HuH-7 (cell line): ENCODE results near the gene AKT2.

Source experiments
- DNase-seq: peaks from one replicate; pipeline ENCODE4 v3.0.0; 2011; ENCODE audit warnings: low spot score

The AKT2 gene

DNA sequence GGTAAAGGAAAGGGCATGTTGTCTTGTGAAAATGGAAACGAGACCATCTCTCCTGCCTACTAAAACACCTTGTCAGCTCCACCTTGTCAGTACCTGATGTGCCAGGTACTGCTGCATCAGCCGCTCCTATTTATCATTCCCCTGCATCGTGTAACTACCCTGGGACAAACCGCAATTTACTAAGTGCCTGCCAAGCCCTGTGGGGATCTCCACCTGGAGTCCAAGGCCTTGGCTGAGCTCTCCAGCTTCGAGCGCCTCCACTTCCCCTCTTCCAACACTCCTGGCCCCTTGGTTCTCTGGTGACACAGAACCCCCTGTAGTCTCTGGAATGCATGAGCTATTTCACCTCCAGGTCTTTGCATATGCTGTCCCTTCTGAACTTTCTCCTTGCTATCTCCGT is 32.8 kb downstream of the AKT2 start:
- no peak for DNase-seq

DNA sequence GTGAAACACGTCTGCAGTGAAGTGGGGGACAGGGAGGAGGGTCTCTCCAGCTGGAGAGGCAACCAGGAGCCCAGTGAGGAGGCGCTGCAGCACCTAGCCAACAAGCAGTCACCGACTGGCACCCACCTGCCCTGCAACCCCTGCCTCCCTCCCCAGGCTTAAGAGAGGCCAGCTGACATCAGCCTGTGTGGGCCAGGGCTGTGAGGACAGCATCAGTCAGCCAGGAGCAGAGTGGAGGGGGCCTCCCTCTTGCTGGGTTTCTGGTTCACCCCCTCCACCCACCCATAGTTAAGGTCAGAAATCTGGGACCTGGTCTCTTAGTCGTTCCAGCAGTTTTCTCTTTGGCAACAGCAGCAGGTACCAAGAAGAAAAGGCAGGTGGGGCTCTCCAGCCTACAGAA is 33.2 kb downstream of the AKT2 start:
- DNase-seq = no peak

DNA sequence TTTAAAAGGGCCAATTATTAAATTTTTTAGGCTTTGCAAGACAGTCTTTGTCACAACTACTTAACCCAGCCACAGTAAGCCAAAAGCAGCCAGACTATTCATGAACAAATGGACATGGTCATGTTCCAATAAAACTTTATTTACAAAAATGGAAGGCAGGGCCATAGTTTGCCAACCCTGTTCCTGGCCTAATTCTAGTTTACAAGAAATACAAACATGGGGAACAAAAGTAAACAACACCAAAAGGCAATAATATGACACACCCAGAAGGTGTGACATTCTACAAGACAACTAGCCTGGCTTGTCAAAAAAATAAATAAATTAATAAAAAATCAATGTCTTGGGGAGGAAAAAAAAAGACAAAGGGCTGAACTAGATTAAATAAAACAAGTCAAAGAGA is 33.9 kb downstream of the AKT2 start:
- DNase-seq = no peak

DNA sequence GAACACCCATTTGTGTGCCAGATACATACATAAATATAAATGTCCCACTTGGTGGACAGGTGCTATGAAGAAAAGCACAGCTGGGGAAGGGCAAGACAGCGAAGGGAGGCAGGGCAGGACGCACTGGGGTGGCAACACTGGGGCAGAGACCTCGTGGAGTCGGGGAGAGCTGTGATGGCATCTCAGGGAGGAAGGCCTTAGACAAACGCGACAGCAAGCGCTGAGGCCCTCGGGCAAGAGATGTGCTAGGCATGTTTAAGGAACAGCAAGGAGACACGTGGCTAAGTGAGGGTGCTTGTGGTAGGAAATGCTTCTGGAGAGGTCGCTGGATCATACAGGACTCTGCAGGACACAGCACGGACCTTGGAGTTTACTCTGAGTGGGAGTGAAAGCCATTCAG is 35.4 kb downstream of the AKT2 start:
- DNase-seq = no peak

DNA sequence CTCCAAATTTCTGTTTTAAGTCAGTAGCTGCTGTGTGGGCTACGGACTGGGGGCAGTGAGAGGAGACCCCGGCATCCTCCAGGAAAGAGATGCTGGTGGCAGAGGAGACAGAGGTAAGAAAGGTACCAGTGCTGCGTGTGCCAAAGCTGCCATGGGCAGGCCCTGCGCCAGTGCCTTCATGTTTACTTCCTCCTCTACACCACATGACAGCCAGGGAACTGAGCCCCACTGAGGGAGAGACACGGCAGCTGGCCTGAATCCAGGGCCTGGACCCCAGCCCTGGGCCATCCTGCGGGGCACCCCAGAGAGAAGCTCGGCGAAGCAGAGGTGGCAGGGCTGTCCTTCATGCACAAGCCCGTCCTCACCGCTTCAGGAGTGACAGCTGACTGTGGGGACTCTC is 35.9 kb downstream of the AKT2 start:
- no peak for DNase-seq

DNA sequence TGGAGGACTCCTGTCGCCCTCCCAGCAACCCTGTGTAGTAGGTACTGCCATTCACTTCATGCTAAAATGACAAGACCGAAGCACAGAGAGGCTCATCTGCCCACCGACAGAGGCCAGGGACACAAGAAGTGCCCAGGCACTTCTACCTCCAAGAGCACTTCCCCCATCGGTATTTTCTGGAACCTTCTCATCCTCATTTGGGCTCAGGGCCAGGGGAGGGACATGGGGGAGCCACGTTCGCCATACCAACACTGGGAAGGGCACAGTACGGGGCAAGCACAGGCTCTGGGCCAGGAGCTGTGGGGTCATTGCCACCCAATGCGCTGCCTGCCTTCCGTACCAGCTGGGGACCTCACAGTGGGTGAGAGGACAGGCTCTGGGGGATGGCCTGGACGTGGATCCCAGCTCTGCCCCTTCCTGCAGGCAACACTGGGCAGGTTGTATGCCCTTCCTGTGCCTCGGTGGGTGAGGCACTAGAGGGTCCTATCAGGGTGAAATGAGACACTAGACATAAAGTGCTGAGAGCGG is 37.3 kb downstream of the AKT2 start:
- DNase-seq = no peak

DNA sequence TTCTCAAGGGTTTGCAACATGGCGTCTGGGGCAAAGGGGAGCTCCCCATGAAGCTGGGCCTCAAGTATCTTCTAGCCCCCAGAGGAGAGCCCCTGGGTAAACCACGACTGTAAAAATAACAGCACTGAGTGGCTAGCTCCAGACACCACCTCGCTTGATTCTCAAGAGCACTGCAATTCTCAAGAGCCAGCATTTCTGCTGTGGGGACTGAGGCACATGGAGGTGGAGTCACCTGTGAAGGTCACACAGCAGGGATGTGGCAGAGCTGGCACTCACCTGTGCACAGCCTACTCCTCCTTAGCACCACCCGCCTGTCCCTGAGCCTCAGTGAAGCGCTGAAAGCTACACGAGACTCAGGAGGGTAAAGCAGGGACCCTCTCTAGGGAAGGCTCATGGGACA is 38.0 kb downstream of the AKT2 start:
- DNase-seq = no peak

DNA sequence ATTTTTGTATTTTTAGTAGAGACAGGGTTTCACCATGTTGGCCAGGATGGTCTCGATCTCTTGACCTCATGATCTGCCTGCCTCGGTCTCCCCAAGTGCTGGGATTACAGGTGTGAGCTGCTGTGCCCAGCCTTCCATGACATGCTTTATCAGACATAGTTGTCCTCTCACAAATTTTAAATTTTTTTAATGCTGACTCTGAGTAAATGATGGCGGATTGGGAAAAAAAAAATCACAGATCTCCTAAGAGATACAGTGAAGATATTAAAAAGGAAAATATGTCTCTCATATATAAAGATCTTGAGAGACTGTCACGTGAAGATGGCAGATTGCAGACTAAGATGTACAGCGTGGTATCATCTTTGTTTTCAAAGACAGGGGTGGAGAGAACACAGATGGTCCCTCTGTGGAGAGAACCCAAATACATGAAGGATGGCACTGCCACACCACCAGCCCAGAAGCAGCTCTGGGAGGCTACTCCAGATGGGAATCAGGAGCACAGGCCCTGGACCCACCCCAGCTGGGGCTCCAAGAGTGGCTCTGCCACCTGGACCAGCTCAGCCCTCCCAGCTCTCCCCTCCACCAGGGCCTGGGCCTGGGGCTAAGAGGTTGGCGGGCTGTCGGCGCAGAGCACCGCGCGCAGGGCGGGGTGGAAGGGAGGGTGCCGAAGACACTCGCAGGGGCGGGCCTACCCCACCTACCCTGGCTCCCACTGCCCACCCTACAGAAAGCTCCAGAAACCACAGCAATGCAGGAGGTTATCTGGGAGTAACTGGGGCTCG is 38.7 kb downstream of the AKT2 start:
- no peak for DNase-seq

DNA sequence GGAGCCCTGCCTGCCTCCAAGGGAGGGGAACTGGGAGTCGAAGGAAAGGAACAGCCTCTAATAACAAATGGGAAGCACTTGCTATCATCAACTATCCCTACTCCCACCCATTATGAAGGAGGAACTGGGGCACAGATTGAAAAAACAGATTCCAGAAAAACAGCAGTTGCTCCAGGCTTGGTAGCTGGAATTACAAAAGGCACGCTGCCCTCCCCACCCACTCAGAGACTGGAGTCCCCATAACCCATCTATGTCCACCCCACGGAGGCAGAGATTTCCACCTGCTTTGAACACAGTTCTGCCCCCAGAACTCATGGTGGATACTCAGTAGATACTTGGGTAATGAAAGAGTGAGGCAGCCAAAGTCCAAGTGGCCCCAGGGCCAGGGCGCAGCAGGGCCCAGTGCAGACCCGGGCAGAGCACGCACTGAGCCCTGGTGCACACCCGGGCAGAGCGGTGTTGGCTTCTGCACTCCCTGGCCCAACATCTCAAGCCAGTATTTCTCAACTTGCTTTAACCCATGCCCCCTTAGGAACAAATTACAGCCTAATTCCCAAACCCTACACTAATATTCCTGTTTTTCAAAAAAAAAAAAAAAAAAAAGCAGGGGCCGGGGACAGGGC is 39.5 kb downstream of the AKT2 start:
- no peak for DNase-seq

DNA sequence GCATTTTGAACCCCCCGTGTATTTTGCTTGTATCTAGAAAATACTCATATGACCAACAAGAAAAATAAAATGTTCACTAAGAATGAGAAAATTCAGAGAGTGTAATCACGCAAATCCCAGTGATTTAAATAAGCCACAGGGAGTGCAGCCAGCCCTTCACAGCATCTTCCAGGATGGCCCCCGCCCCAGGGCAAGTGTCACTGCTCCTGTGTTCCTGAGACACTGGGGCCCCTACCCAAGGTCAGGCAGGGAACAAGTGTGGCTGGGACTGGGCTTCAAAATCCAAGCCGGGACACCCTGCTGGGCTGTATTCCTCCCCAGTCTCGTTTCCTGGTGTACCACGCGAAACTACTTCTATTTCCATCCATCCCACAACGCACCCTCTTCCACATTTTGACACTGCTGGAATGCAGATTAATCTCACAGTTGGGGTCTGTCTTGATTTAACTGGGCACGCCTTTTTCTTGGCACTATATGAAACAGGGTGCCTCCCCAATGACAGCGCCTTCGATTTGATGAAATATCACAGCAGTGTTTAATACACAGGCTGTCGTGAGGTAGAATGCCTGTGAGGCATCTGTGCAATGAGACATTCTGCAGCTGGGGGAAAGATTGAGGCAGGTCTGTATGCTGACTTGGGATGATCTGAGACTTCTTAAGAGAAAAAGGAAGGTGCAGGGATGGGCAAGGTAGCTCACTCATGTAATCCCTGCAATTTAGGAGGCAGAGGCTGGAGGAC is 40.4 kb downstream of the AKT2 start:
- no peak for DNase-seq

DNA sequence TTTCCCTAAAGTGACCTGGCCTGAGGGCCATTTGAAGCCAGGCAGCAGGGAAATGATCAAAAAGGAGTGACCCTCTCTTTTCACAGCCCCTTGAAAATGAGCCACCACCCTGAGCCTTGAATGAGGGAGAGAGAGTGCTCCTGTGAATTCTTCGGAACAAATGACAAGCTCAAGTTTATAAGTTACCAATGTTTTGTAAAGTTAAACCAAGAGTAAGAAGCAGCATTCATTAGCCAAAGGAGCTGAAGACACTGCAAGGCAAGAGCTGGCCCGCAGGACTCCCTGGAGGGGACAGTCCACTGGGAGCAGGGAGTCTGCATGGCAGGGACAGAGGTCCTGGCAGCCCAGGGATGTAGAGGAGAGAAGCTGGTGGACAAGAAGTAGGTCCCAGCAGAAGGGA is 42.0 kb downstream of the AKT2 start:
- DNase-seq = no peak

DNA sequence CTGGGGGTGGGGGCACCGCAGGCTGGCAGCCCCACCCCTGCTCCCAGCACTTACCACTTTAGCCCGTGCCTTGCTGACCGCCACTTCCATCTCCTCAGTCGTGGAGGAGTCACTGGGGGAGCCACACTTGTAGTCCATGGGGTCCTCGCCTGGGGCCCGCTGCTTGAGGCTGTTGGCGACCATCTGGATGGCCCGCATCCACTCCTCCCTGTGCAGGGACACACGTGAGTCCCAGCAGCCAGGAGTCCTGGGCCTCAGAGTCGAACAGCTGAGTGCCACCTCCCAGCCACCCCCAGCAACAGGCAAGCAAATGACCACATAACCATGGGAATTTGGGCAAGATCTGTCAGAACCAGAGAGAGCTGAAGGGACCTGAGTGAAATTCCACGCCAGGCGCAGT is 42.7 kb downstream of the AKT2 start:
- no peak for DNase-seq

DNA sequence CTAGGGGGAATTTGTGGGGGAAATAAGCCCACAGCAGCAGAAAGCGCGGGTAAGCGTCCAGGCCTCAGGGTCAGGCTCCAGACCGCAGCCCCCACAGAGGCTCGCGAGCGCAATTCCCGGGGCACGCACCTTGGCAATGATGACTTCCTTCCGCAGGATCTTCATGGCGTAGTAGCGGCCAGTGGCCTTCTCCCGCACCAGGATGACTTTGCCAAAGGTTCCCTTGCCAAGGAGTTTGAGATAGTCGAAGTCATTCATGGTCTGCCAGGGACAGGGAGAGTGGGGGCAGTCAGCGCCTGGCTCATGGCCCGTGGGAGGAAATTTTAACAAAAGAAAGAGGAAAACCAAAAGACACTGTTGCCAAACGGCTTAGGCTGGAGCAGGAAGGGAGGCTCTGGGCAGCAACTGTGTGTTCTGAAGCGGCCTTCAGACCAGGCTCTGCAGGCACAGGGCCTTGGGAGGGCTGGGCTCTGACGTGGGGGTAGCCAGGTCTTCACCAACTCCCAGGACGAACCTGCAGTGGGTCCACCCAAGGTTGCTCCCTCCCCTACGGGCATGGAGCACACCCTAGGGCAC is 43.2 kb downstream of the AKT2 start:
- DNase-seq = no peak

DNA sequence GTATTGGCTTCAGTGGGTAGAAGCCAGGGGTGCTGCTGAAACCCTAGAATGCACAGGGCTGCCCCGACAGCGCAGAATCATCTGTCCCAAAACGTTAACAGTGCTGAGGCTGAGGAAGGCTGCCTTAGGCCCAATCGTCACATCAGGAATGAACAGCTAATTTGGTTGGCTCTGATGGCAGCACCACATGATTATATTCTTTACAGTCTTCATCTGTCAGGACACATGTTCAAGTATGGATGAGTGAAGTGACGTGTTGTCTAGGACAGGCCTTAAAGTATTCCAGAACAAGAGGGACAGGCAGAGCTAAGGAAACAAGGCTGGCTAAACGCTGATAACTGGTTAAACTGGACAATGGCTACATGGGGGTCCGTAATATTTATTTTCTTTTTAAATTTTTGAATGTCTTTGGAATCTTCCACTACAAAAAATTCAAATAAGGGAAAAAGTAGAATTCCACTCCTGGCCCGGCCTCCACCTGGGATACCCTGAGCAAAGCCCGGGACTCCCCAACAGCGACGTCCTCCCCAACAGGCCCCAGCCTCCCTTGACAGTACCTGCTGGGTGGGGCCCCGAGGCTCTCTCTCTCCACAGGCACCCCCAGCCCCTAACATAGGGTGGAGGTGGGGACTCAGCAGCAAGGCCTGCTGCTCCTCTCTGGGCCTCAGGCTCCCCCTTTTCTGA is 43.9 kb downstream of the AKT2 start:
- no peak for DNase-seq

DNA sequence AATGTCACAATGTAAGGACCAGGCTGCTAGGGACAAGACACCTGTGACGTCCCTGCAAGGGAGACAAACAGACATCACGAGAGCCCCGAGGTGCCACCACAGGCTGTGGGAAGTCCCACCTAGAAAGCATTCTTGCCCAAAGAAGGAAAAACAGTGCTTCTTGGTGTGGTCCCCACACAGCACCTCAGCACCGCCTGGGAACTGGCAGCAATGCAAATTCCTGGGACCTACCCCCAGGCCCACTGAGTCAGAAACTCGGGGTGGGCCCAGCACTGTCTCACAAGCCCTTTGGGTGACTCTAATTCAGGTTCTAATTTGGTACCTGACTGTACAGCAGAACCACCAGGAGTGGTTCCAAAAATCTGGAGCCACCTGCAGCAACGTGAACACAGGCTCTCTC is 44.8 kb downstream of the AKT2 start:
- no peak for DNase-seq

DNA sequence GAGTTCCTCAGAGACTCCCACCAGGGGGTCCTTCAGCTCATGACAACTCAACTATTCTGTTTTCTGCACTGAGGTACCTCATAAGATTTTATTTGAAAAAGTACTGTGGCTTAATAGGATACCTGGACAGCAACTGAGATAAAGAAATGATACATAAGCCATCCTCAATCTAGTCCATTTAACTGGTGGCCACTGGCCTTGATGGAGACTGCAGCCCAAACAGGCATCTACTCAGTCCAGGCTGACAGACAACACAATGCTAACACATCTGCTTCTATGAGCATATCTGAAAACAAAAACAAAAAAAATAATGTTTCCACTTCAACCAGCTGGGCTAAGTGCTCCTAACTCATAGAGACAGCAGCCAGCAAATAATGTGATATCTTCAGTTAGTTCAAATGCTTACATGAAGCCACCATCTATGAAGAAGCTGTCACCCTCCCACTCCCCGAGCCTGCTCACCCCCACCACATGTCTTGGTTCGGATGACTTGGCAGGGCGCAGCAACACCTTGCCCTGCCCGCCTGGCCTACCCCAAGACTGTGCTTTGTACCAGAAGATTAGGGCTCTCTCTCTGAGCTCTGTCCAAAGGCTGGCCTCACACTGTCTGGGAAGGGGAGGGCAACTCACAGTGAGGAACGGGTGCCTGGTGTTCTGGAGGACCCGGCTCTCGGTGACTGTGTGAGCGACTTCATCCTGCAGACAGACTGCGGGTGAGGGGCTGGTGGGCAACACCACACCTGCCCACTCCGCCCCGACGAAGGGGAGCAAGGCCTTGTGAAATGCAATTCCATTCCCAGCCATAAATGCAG is 45.5 kb downstream of the AKT2 start:
- DNase-seq = no peak

DNA sequence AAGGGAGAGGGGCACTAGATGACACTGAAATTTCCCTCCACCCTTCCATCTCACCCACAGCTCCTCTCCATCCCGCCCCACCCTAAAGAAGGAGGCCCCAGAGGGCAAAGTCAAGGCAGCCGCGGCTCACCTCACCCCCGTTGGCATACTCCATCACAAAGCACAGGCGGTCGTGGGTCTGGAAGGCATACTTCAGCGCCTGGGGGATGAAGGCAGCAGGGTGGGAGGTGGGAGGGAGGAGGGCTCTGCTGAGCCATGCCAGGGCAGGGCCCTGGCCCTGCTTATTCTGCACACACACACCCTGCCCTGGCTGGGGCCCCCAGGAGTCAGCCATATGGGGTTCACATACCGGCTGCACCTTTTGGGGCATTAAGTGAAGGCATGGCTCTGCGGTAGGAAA is 46.4 kb downstream of the AKT2 start:
- DNase-seq = no peak

DNA sequence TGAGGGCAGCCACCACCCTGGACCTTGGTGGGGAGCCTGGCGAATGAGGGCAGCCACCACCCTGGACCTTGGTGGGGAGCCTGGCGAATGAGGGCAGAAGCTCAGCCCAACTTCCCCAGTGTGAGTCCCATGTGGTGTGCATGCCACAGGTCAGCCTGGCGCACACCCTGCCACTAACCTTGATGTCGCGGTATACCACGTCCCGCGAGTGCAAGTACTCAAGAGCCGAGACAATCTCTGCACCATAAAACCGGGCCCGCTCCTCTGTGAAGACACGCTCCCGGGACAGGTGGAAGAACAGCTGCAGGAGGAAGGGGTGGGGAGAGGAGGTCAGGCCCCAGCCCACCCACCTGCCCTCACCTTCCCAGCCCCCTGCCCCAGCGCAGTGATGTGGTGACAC is 47.4 kb downstream of the AKT2 start:
- no peak for DNase-seq

DNA sequence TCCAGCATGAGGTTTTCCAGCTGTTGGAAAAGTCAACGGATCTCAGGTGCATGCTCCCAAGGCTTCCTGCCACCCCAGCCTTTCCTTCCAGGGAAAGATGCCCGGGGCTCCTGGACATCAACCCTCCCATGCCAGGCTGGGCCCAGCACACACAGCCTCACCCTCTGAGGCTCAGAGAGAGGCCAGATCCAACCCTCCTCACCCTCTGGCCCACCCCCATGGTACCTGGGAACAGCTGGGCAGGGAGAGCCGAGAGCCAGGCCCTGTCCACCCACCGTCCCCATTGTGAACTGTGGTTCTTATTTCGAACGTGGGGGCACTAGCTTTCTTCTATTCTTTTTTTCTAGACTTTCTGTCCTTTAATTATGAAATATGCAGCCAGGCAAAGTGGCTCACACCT is 48.8 kb downstream of the AKT2 start:
- no peak for DNase-seq

DNA sequence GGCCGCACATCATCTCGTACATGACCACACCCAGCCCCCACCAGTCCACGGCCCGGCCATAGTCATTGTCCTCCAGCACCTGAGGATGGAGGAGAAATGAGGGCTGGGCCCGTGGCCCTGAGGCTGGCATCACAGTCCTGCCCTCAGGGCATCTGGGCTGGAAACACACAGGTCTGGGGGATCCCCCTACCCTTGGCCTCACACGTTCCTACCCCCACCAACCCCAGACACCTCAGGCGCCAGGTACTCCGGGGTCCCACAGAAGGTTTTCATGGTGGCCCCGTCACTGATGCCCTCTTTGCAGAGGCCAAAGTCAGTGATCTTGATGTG is 49.2 kb downstream of the AKT2 start:
- DNase-seq = no peak

DNA sequence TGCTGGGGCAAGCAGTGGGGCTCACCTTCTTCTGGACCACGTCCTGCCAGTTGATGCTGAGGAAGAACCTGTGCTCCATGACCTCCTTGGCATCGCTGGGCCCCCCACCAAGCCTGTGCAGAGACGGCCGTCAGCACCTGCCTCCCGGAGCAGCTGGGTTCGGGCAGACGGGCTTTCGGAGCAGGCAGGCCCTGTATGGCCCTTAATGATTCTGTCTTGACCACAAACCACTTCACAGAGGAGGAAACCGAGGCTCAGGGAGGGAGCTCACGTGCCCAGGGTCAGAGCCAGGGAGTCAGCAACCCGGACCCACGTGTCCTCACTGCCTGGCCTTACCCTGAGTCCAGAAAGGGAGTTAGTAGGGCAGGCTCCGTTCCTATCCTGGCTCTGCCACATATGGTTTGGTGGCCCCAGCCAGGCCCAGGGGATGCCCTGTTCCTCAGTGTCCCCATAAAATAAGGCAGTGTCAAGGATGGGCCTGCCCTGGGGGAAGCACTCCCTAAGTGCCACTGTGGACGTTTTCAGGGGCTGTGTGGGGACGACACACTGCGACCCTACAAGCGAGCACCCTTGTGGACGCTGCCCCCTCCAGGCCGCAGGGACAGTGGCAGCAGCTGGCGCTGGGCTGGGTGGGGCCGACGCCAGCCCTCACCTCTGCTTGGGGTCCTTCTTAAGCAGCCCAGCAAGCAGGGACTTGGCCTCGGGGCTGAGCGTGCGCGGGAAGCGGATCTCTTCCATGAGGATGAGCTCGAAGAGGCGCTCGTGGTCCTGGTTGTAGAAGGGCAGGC is 49.7 kb downstream of the AKT2 start:
- DNase-seq = no peak
